GM10248 (cell line): Measurements from ENCODE around the gene DNHD1.

Experiments used
- CTCF ChIA-PET: fragments of 300-600 bp; sonication (Branson Sonifier 250); formaldehyde crosslinking; extraction: SDS; loops from one replicate; lab custom pipeline; 2021; ENCODE audit warnings: antibody characterized with exemption; lab: Yijun Ruan, JAX
- POLR2A ChIA-PET: fragments of 350-650 bp; sonication (Branson Sonifier 250); formaldehyde crosslinking; extraction: SDS; loops from one replicate; lab custom pipeline; 2020; ENCODE audit warnings: antibody characterized with exemption; lab: Yijun Ruan, JAX
- DNase-seq: peaks from one replicate; pipeline ENCODE4 v3.0.0; 2012; ENCODE audit errors: extremely low spot score
- CTCF ChIP-seq: IDR thresholded peaks from 2 replicates; pipeline ENCODE4 v1.5.1; 2012; ENCODE audit warnings: mild to moderate bottlenecking, low read depth; ENCODE audit errors: extremely low read depth, missing control alignments, control extremely low read depth

DNHD1 gene

GRCh38 chr11:6574816-6575715, 78.0 kb downstream of the DNHD1 start:
- ChIA-PET CTCF (interaction anchor here (1.0 to 1.6 kb wide), 6 partner anchors 9 to 109 kb away, joined by 3 to 6 read pairs (median 3); no protein-coding TSS in a partner anchor), POLR2A (no interaction called here)
- TF ChIP-seq CTCF, result no peak
- DNase-seq, result no peak

- no peak for TF ChIP-seq CTCF
- POLR2A ChIA-PET, result no interaction called here
- no peak for DNase-seq
- CTCF ChIA-PET, result interaction anchor here (1.4 to 1.6 kb wide), 4 partner anchors 8 to 133 kb away, joined by 3 to 4 read pairs (median 3); no protein-coding TSS in a partner anchor
These were observed 79.6 kb downstream of the DNHD1 start for GRCh38 chr11:6576471-6577373.

GRCh38 chr11:6578134-6578533, 81.1 kb downstream of the DNHD1 start:
- ChIA-PET POLR2A (no interaction called here), CTCF (interaction anchor here (0.7 to 1.6 kb wide), 3 partner anchors 9 to 134 kb away, joined by 3 to 4 read pairs (median 3); no protein-coding TSS in a partner anchor)
- no peak for DNase-seq
- TF ChIP-seq CTCF, result no peak

GRCh38 chr11:6579681-6580080, 82.6 kb downstream of the DNHD1 start:
- CTCF ChIA-PET, result interaction anchor here (1.1 to 2.1 kb wide), 4 partner anchors 14 to 136 kb away, joined by 3 to 6 read pairs (median 4); no protein-coding TSS in a partner anchor
- DNase-seq, result no peak
- POLR2A ChIA-PET, result no interaction called here
- TF ChIP-seq CTCF, result no peak

GRCh38 chr11:6583584-6583983, 86.5 kb downstream of the DNHD1 start:
- no peak for DNase-seq
- ChIA-PET POLR2A (no interaction called here), CTCF (no interaction called here)
- no peak for TF ChIP-seq CTCF

GRCh38 chr11:6584528-6584927, 87.4 kb downstream of the DNHD1 start:
- no peak for TF ChIP-seq CTCF
- CTCF ChIA-PET, result no interaction called here
- POLR2A ChIA-PET, result no interaction called here
- DNase-seq, result no peak
